CD4-positive, alpha-beta T cell (primary cell): ENCODE data around the gene BTBD19. TPM values are rescaled to one million over a fixed set of nuclear protein-coding genes. Genes with fewer than 3 reads are reported as not detected.
A peak's percentile ranks its signal among the peaks of the same experiment; 100 is the strongest.
"Not testable (repeated sequence)": the region's sequence is repeated elsewhere in the genome, so short reads cannot be mapped to it uniquely, and the experiment has no call there.

Experiments used
- ATAC-seq: fragments of 200-7000 bp; cut with Tn5 transposase; one replicate; pipeline ENCODE4 v1.10.0; 2022; ENCODE audit warnings: mild to moderate bottlenecking; ENCODE audit not compliant: poor library complexity
- CTCF ChIA-PET: fragments of 350-600 bp; sonication (Branson Sonifier 250); formaldehyde crosslinking; loops from one replicate; lab custom pipeline; 2021; ENCODE audit warnings: antibody characterized with exemption, inconsistent platforms; lab: Charles Lee
- POLR2A ChIA-PET: fragments of 350-600 bp; sonication (Branson Sonifier 250); formaldehyde crosslinking; loops from one replicate; lab custom pipeline; 2021; ENCODE audit warnings: antibody characterized with exemption, inconsistent platforms; lab: Charles Lee
- DNase-seq, 14 experiments: peaks; one replicate each; pipeline ENCODE4 v3.0.0-alpha.2; 2013 to 2020; ENCODE audit warnings: mixed read lengths in 2 of 14
- H3K27ac ChIP-seq, 2 donors: one replicate each; pipeline versions ENCODE4 v1.5.1 to v1.7.0; 2013; ENCODE audit warnings: low read length in 2 of 2, low read depth in 1 of 2, mild to moderate bottlenecking in 1 of 2
- H3K27me3 ChIP-seq, 2 experiments: 1 replicate in 1 of 2; 2 replicates in 1 of 2; pipeline versions ENCODE4 v1.6.1 to v1.7.0; 2013; ENCODE audit warnings: low read length in 2 of 2, control low read depth in 1 of 2, mild to moderate bottlenecking in 1 of 2, moderate library complexity in 1 of 2; ENCODE audit not compliant: insufficient read depth in 2 of 2, control insufficient read depth in 1 of 2
- H3K36me3 ChIP-seq: one replicate; pipeline ENCODE4 v1.6.1; 2013; ENCODE audit warnings: low read length, control low read depth; ENCODE audit not compliant: insufficient read depth
- H3K4me1 ChIP-seq: one replicate; pipeline ENCODE4 v1.6.1; 2013; ENCODE audit warnings: low read length, control low read depth; ENCODE audit not compliant: insufficient read depth
- H3K4me3 ChIP-seq: one replicate; pipeline ENCODE4 v1.5.1; 2013; ENCODE audit warnings: mild to moderate bottlenecking, low read length, moderate library complexity
- H3K9me3 ChIP-seq, 2 experiments: 1 replicate in 1 of 2; 2 replicates in 1 of 2; pipeline versions ENCODE4 v1.6.1 to v1.7.0; 2013; ENCODE audit warnings: low read length in 2 of 2, mild to moderate bottlenecking in 2 of 2, control low read depth in 1 of 2, moderate library complexity in 1 of 2; ENCODE audit not compliant: control insufficient read depth in 1 of 2, insufficient read depth in 1 of 2
- H3K27ac Mint-ChIP-seq: one replicate; pipeline ENCODE4 v1.8.0; 2020; ENCODE audit warnings: mixed read lengths
- H3K27me3 Mint-ChIP-seq: one replicate; pipeline ENCODE4 v1.8.0; 2021; ENCODE audit warnings: mixed read lengths
- H3K36me3 Mint-ChIP-seq: one replicate; pipeline ENCODE4 v1.8.0; 2021; ENCODE audit warnings: low read depth, mixed read lengths
- H3K4me1 Mint-ChIP-seq: one replicate; pipeline ENCODE4 v1.8.0; 2021; ENCODE audit warnings: low read depth, mixed read lengths
- H3K4me3 Mint-ChIP-seq: one replicate; pipeline ENCODE4 v1.8.0; 2020; ENCODE audit warnings: mild to moderate bottlenecking, mixed read lengths
- H3K9me3 Mint-ChIP-seq: one replicate; pipeline ENCODE4 v1.8.0; 2020; ENCODE audit warnings: mixed read lengths
- CTCF ChIP-seq: fragments of 200-600 bp; IDR thresholded peaks from one replicate; pipeline ENCODE4 v1.8.0; 2022; ENCODE audit warnings: antibody characterized with exemption, mild to moderate bottlenecking
- intact Hi-C, 2 experiments: fragments of 100-400 bp; cut with DNase I in 1 of 2; cut with micrococcal nuclease in 1 of 2; formaldehyde crosslinking; loops; one replicate each; pipeline versions ENCODE4 v1.15.1 to v1.9.0; 2023 to 2025; cut with DNase I, micrococcal nuclease
- total RNA-seq, 174 experiments: library from RNA in 2 of 174; stranded (reverse) in 2 of 174; gene quantifications; one replicate each; pipeline ENCODE4 v1.2.3 and lab custom pipeline; 2021 to 2026

BTBD19 gene
- total RNA-seq, 2 experiments from 2014 or later, result 35.9 to 36.5 TPM

GRCh38 chr1:44834328-44834727 lies 26.0 kb downstream of the BTBD19 start:
- POLR2A ChIA-PET, result no interaction called here
- Mint-ChIP-seq H3K4me1 (peaks cover 8% of the 10 kb centered on the region), H3K9me3 (no peaks in the 10 kb centered on the region), H3K4me3 (no peak overlapping the region), H3K27ac (no peak overlapping the region), H3K27me3 (peaks cover 4% of the 10 kb centered on the region), H3K36me3 (no peaks in the 10 kb centered on the region)
- Histone ChIP-seq H3K4me3 (no peak overlapping the region), H3K27ac (no peak overlapping the region), H3K36me3 (no peaks in the 10 kb centered on the region), H3K9me3 (no peaks in the 10 kb centered on the region), H3K4me1 (peaks cover 9% of the 10 kb centered on the region), H3K27me3 (no peaks in the 10 kb centered on the region)
- DNase-seq (no peak), ATAC-seq (no peak)
- CTCF ChIA-PET, result no interaction called here
- no peak for TF ChIP-seq CTCF
- intact Hi-C loops, result loop anchor here in 1 of 2 experiments (2.0 to 5.0 kb wide), 2 partner anchors 36 to 468 kb away; no protein-coding TSS in a partner anchor

GRCh38 chr1:44835738-44836675 lies 27.7 kb downstream of the BTBD19 start:
- no peak overlapping the region for H3K27ac ChIP-seq
- no peaks in the 10 kb centered on the region for H3K27me3 ChIP-seq
- H3K4me3 Mint-ChIP-seq, result no peak overlapping the region
- intact Hi-C loops, result loop anchor here (1.0 to 5.0 kb wide), 7 partner anchors 15 to 657 kb away; partner anchors contain the start of genes BEST4 (in 1 of the 2), EIF2B3 (in 1 of the 2), HECTD3 (in 1 of the 2) and UROD (in 1 of the 2)
- H3K4me1 Mint-ChIP-seq, result peaks cover 8% of the 10 kb centered on the region
- H3K27me3 Mint-ChIP-seq, result peaks cover 11% of the 10 kb centered on the region
- no peaks in the 10 kb centered on the region for H3K9me3 ChIP-seq
- no peaks in the 10 kb centered on the region for H3K36me3 ChIP-seq
- no peaks in the 10 kb centered on the region for H3K36me3 Mint-ChIP-seq
- no peak overlapping the region for H3K4me3 ChIP-seq
- ChIA-PET CTCF (interaction anchor here (1.4 to 1.9 kb wide), 2 partner anchors 27 to 36 kb away, joined by 3 to 6 read pairs; partner anchors contain the start of gene PLK3), POLR2A (interaction anchor here (0.6 to 1.1 kb wide), 4 partner anchors 9 to 468 kb away, joined by 3 to 5 read pairs (median 3); partner anchors contain the start of gene PLK3)
- no peaks in the 10 kb centered on the region for H3K9me3 Mint-ChIP-seq
- DNase-seq (peak; percentile 77 to 93 (median 84)), ATAC-seq (peak; percentile 98)
- H3K27ac Mint-ChIP-seq, result no peak overlapping the region
- peak; percentile 91 for TF ChIP-seq CTCF
- peaks cover 9% of the 10 kb centered on the region for H3K4me1 ChIP-seq

GRCh38 chr1:44838294-44838693 lies 30.0 kb downstream of the BTBD19 start:
- Mint-ChIP-seq H3K27me3 (peaks cover 29% of the 10 kb centered on the region), H3K4me1 (peaks cover 14% of the 10 kb centered on the region)
- ATAC-seq, H3K4me3 Mint-ChIP-seq, H3K9me3 ChIP-seq, H3K36me3 ChIP-seq, H3K36me3 Mint-ChIP-seq, H3K9me3 Mint-ChIP-seq, H3K27ac Mint-ChIP-seq, H3K27ac ChIP-seq, POLR2A ChIA-PET, CTCF ChIA-PET, H3K4me3 ChIP-seq, DNase-seq: not testable (repeated sequence)
- H3K27me3 ChIP-seq, result peaks cover 13 to 16% of the 10 kb centered on the region in 2 experiments
- intact Hi-C loops, result loop anchor here (5.0 kb wide), 3 partner anchors 51 to 174 kb away; partner anchors contain the start of genes BEST4 (in 1 of the 2), EIF2B3 (in 1 of the 2), HECTD3 (in 1 of the 2) and UROD (in 1 of the 2)
- H3K4me1 ChIP-seq, result peaks cover 18% of the 10 kb centered on the region
